HL-60 (cell line): ENCODE measurements around the gene TVP23C.
"Not testable (repeated sequence)": the region's sequence is repeated elsewhere in the genome, so short reads cannot be mapped to it uniquely, and the experiment has no call there.

Experiments used
- GABPA ChIP-seq: IDR thresholded peaks from 2 replicates; pipeline ENCODE4 v1.6.1; 2012; ENCODE audit warnings: low read depth
- POLR2AphosphoS5 ChIP-seq: IDR thresholded peaks from 2 replicates; pipeline ENCODE4 v1.6.1; 2012; ENCODE audit warnings: low read depth
- SPI1 ChIP-seq: IDR thresholded peaks from 2 replicates; pipeline ENCODE4 v1.6.1; 2012; ENCODE audit warnings: low read depth, mild to moderate bottlenecking, borderline replicate concordance
- TF ChIP-seq, protein P1 (sequence below): IDR thresholded peaks from one replicate; pipeline ENCODE4 v1.5.1; 2011; ENCODE audit warnings: low read length, control low read depth, inconsistent platforms; ENCODE audit not compliant: insufficient read depth

DNA sequence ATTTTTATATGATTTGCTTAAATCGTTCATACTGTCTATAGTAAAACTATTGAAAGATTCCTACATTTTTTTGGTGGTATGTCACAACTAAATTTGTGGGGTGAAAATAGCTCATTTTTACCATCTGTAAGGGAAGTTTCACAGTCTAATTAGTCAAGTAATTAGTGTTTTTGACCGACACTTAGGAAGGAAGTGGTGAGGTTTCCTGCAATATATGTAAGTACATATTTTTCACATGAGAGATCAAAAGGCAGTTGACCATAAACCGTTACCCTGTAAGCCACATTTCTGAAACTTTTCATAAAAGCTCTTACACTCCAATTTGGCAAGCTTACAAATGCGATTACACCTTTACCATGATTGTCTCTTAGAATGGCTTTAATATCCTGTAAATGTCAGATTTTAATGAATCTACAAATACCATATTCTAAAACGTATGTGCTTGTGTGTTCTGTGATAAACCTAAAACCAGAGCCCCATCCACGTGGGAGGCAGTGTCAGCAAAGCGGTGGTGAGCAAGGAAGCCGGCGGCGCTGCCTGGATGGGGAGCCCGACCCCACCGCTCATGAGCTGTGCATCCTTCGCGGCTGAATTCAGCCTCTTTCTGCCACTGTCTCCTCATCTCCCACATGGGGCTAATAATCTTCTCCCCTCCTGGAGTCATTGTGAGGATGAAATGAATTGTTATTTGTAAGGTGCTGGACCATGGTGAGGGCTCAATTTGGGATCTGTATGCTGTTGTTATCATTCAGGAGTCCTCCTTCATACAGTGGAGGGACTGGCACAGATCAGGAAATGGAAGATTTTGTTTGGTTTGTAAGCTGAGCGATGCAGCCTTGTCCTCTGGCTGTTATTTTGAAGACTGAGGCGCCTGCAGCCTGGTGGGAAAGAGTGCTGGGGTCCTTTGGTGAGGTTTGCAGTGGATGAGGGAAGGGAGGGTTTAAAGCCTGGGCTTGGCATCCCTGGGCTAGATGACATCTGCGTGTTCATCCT lies 26.6 kb upstream of the TVP23C start:
- TF ChIP-seq, protein P1, sequence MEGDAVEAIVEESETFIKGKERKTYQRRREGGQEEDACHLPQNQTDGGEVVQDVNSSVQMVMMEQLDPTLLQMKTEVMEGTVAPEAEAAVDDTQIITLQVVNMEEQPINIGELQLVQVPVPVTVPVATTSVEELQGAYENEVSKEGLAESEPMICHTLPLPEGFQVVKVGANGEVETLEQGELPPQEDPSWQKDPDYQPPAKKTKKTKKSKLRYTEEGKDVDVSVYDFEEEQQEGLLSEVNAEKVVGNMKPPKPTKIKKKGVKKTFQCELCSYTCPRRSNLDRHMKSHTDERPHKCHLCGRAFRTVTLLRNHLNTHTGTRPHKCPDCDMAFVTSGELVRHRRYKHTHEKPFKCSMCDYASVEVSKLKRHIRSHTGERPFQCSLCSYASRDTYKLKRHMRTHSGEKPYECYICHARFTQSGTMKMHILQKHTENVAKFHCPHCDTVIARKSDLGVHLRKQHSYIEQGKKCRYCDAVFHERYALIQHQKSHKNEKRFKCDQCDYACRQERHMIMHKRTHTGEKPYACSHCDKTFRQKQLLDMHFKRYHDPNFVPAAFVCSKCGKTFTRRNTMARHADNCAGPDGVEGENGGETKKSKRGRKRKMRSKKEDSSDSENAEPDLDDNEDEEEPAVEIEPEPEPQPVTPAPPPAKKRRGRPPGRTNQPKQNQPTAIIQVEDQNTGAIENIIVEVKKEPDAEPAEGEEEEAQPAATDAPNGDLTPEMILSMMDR: not testable (repeated sequence)
- TF ChIP-seq GABPA, SPI1, POLR2AphosphoS5: not testable (repeated sequence)
